CD4-positive, alpha-beta T cell treated with Interleukin-17A for 4 hours (primary cell): ENCODE results near the gene XRN2.
"Not testable (repeated sequence)": the region's sequence is repeated elsewhere in the genome, so short reads cannot be mapped to it uniquely, and the experiment has no call there.

Source experiments
- DNase-seq: peaks from one replicate; pipeline ENCODE4 v3.0.0-alpha.2; 2020; ENCODE audit warnings: mixed read lengths

XRN2 gene

DNA sequence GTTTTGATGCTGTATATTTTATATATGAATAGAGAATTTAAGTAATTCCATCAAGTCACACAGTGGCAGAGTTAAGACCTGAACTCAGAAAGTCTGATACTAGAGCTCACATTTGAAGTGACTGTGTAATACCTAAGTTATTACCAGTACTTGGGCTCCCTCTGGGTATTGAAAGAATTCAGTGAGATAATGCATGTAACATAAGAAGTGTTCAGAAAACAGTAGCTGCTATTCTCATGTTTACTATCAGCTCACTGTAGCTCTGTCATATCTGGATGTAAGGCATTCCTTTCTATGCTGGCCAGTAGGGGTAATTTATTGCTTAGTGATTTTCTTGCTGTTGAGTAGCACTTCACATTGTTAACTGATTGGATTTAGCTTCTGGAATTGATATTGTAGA lies 49.6 kb downstream of the XRN2 start:
- no peak for DNase-seq

DNA sequence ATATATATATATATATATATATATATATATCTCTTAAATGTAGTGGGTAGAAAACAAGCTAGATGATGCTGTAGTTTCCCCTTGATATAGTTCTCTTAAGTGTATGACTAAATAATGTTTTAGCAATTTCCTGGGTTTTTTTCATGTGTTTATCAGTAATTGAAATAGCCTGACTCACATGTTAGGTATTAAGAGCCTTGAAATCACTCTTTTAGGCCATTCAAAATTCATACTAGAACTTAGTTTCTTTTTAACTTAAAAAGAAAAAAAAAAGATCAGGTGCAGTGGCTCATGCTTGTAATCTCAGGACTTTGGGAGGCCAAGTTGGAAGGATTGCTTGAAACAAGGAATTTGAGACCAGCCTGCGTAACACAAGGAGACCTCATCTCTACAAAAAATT lies 50.1 kb downstream of the XRN2 start:
- no peak for DNase-seq

DNA sequence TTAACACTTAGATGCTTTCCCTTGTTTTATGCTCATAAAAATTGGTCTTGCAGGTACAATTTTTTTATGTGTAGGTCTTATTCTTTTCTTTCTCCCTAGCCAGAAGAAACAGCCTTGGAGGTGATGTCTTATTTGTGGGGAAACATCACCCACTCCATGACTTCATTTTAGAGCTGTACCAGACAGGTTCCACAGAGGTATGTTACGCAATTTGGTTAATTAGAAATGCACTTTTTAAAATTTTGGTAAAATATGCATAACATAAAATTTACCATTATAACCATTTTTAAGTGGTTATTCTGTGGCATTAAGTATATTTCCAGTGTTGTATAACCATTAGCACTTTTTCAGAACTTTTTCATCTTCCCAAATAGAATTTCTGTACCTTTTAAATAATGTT lies 52.9 kb downstream of the XRN2 start:
- DNase-seq, result no peak

DNA sequence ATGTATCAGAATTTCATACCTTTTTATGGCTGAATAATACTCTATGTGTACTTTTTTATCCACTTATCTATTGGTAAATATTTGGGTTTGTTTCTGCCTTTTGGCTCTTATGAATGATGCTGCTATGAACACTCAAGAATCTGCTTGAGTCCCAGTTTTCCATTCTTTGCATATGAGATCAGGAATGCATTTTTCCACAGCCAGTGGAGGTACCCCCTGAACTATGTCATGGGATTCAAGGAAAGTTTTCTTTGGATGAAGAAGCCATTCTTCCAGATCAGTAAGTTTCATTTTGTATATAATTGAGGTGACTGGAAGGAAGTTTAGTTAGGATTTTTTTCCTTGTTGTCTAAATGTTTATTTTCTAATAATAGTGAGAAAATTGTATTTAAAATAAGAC lies 53.3 kb downstream of the XRN2 start:
- DNase-seq, result no peak

DNA sequence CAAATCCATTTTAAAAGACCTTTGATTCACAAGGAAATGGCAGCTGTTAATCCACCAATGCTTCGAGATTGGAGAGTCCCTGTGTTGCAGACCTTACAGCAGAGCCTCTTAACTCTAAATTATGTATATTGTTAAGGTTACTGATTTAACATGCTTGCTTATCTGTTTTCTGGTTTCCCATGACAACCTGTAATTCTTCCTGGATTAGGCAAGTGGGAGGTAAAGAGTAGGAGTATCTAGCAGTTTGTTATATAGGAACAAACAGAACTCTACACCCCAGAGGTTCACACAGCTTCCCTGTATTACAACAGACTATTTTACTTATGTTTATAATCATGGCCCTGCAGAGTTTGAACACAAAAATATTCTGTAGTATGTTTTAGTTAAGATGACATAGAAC lies 54.7 kb downstream of the XRN2 start:
- DNase-seq, result no peak

DNA sequence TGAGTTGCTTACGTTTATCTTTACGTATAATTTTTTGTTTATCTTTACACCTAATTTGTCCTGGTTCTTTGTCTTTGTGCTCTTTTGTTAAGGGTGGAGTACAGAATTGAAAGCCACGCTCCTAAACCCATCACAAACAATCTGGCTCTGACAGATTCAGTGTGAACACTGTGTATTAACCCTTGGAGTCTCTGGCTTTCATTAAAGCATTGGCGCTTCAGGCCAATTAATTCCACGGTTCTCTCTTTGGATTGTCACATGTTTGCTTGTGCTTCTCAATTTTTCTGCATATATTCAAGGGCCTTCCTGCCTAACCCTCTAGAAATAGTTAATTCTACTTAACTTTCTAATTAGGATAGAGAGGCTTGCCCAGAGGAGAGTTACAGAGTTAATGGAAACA lies 55.6 kb downstream of the XRN2 start:
- no peak for DNase-seq

DNA sequence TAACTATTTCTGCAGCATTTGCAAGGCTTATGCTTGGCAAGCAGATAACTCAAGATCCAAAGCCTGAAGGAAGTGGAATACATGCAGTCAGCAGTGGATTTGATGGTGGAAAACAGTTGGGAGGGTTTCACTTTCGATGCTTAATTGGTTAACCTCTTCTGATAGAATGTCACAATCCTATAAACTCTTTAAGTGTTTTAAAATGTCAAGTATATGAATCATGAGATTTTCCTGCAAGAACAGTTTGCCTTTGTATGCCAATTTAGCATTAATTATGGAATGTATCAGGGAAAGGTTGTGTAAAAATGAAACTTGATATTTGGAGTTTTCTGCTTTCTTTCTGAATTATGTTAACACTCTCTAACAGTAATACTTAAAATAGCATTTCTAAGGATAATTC lies 57.6 kb downstream of the XRN2 start:
- no peak for DNase-seq

DNA sequence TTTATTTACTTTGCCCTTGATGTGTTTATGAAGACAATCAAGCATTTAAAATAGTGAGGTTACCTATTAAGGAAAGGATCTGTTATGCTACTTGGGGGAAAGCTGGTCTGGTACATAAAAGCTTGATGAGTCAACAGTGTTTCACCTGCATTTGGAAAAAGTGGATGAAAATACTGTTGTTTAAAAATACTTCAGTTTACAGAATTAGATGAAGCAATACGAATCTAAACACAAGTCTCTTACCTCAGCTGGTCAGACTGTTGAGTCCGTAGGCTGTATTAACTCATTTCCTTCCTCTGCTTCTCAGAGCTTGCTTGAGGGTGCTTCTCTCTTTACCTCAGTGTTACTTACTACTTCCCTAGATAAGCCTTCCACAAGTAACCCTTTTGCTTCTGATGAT lies 58.1 kb downstream of the XRN2 start:
- DNase-seq, result no peak

DNA sequence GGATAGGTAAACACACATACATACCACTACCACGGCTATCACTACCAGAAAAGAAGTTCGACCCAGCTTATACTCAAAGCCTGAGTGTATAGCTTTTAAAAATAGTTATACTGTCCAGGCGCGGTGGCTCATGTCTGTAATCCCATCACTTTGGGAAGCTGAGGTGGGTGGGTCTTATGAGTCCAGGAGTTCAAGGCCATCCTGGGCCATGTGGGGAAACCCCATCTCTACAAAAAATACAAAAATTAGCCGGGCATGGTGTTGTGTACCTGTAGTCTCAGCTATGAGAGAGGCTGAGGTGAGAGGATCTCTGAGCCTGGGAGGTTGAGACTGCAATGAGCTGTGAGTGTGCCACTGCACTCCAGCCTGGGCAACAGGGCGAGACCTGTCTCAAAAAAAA lies 61.3 kb downstream of the XRN2 start:
- no peak for DNase-seq

DNA sequence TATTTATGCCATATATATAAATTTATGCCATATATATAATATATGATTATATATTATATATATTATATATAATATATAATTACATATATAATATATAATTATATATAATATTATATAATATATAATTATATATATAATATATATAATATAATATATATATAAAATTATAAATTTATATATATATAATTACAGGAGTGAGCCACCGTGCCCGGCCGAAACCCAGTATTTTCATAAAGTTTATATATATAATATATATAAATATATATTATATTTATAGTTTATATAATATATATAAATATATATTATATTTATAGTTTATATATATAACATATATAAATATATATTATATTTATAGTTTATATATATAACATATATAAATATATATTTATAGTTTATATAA lies 62.6 kb downstream of the XRN2 start:
- DNase-seq, result no peak

DNA sequence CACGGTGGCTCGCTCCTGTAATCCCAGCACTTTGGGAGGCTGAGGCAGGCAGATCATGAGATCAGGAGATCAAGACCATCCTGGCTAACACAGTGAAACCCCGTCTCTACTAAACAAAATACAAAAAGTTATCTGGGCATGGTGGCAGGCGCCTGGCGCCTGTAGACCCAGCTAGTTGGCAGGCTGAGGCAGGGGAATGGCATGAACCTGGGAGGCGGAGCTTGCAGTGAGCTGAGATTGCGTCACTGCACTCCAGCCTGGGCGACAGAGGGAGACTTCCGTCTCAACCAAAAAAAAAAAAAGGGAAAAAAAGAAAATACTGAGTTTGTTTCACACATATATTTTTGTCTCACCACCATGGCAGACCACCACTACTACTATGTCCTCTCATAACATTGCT lies 63.1 kb downstream of the XRN2 start:
- not testable (repeated sequence) for DNase-seq

DNA sequence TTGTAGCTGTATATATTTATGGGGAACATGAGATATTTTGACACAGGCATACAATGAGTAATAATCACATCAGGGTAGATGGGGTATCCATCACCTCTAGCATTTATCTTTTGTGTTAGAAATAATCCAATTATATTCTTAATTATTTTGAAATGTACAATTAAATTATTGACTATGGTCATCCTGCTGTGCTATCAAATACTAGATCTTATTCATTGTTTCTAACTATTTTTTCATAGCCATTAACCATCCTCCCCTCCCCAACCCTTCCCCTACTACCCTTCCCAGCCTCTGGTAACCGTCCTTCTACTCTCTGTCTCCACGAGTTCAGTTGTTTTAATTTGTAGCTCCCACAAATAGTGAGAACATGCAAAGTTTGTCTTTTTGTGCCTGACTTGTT lies 65.7 kb downstream of the XRN2 start:
- no peak for DNase-seq

DNA sequence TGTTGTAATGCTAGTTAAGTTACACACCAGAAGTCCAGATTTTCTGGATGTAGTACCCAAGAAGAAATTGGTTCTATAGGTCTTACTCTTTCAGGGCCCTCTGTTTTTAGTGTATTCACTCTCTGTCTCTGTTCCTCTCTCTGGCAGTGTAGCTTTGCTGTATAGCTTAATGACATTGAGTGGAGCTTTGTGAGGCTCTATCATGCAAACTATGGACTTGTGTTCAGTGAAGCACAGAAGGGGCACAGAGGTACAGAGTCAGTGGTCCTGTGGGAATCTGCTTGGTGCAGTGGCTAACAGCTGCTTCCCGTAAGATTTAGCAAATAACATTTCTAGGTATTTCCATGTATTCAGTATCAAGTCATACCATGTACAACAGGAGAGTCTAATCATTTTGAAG lies 68.1 kb downstream of the XRN2 start:
- DNase-seq, result no peak

DNA sequence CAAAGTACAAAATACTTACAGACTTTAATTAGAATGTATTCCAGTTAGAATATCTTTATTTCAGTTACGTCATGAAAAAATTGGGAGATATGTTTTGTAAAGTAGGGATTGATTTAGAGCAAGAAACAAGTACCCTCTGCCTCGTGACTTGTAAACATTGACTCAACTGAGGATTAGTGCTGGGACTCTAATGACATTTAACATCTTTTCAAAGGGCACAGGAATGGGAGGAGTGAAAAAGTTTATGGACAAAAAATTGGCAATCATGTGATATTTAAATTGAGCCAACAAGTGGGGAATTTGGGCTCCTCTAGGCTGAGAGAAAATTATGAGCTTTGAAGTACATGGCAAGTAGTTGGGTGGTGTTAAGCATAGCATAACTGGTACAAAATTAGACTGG lies 68.9 kb downstream of the XRN2 start:
- no peak for DNase-seq

DNA sequence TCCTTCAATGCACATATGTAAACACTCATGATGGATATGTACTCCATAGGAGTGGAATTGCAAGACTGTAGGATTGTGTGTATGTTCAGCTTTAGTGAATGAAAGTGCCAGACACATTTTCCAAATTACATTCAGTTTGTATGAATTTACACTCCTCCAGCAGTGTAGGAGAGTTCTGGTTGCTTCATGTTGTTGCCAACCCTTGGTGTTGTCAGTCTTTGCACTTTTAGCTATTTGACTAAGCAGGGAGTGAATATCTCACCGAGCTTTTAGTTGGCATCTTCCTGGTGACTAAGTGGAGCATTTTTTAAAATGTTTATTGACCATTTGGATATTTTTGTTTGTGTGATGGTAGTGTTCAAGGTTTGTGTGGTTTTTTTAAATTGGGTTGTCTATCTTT lies 70.3 kb downstream of the XRN2 start:
- no peak for DNase-seq

DNA sequence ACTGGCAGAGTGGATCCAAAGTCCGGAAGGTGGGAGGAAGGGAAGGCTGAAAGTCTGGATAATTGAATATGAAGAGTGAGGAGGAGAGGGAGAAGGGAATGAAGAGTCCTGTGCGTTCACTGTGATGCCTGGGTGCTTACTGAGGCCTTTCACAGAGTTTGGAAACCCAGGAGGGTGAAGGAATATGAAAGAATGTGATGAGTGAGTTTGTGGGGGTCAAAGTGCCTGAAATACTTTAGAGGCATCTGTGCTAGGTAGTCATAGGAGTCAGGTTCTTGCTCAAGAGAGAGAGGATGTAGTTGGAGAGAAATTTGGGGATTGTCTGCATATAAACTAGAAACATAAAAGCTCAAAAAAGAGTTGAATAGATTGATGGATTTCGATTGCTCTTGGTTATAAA lies 73.5 kb downstream of the XRN2 start:
- DNase-seq, result no peak

DNA sequence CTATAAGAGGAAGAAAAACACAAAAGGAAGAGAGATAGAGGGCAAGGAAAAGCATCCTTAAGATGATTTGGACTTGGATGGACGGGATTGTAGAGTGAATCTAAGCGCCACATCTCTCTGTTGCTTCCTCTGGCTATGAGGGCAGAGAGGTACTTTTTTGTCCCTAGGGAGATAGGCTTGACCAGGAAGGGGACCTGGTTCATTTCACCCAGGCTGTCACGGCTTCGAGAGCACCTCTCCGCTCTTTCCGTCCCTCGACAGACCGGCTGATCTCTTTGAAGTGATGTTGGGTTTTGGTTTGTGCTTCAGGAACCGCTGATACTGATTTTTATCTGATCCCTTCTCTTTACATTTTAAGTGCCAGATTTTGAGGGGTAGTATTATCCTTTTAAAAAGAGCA lies 74.6 kb downstream of the XRN2 start:
- no peak for DNase-seq

DNA sequence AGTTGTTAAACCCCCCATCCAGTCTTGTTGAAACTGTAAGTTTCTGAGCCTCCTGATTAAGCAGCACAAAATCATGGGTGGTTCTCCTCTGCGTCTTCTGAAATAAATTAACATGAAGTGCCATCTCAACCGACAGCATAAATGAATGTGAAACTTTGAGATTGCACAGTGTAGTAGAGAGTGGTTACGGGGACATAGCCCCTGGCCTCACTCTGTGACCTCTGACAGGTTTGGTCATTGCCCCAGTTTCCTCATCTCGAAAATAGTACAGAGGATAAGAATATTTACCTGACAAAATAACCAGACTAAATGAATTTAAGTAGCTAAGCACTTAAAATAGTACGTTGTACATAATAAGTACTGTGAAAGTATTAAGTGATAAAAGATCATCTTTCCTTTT lies 75.1 kb downstream of the XRN2 start:
- no peak for DNase-seq

DNA sequence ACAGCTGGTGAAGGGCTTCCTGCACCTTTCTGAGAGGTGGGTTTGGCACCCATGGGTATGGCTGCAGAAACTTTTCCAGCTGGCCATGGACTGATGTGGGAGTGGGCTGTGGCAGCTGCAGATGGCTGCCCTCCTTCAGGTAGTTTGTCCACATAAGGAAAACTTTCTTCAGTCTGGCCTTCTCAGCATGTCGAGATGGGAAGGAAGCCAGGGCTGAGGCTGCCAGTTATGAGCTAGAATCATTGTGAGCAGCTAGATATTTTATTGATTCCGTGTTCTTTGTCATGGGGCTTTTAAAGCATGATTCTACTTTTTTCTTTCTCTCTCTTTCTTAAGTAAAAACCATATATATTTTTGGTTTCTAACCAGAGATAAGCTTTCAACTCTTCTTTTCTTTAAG lies 77.6 kb downstream of the XRN2 start:
- DNase-seq, result no peak

DNA sequence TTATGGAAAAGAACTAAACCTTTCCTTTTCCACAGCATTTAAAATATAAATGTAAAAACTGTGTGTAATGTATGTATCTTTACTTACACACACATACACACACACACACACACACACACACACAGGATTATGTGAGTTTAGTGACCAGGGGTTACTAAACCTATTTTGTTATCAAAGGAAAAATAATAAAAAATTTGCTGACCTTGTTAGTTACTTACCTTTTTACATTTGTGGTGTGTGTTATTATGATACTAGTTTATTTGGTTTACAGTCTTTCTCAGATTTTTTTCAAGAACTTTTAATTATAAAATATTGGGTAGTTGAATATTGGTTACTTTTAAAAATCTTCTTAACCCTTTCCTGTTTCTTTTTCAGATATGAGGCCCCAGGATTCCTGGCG lies 78.5 kb downstream of the XRN2 start:
- no peak for DNase-seq

DNA sequence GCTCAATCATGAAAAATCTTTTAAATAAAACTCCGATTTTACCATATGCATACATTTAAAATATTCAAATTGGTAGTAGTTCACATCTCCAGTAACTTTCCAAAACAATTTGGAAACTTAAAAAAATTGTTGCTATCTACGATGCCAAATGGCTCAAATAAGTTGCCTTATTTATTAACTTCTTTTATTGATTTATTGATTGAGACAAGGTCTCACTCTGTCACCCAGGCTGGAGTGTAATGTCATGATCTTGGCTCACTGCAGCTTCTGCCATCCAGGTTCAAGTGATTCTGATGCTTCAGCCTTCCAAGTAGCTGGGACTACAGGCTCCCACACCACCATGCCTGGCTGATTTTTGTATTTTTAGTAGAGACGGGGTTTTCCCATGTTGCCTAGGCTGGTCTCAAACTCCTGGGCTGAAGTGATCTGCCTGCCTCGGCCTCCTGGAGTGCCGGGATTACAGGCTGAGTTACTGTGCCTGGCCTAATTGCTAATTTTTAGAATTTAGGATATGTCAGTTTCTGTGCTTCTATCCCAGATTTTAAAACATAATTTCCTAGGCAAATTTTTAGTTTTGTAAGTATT lies 81.3 kb downstream of the XRN2 start:
- no peak for DNase-seq

DNA sequence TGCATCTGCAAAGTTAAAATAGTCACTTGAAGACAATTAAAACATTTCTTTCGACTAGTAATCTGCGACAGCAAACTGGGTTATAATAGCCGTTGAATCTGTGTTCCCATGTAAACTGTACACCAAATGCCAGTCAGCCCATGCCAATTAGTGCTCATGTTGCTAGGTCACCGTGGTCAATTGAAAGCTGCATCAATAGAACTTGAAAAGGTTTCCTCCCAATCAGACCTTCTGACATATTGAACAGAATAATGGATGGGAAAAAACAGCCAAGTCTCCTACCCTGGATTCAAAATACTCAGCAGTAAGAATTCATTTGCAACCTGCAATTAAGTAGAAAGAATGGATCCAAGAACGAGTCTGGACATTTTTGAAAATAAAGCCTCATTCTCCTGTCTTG lies 83.0 kb downstream of the XRN2 start:
- no peak for DNase-seq

DNA sequence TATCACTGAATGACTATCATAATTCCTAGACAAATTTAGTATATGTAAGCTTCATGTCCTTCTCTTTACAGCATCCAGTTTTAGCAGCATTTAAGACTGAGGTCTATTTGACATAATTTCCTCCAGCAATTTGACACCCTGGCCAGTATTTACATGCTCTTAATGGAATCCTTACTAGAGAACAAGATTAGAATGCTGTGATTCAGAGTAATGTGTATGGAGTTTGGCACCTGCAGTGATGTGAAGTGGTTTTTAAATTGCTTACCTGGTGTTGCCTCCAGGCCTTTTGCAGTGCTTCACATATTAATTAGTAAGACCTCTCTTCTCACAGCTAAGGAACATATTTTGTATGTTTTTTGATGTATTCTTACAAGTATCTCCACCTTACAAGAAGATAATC lies 84.4 kb downstream of the XRN2 start:
- no peak for DNase-seq

DNA sequence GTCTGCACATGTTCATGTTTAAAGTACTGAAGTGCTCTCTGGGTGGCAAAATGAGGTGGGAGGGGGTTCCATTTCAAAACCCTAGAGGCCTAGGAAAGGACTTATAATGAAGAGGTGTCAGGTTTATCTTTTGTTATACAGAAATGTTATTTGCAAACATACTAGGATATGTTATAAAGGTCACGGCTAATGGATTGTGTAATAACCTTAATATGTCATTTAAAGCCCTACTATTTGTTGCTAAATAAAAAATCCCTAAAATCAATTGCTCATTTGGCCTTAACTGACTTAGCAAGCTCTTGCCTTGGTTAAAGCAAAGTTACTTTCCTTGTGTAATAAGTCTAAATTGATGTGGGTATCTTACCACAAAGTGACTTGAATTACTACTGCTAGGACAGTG lies 85.4 kb downstream of the XRN2 start:
- DNase-seq, result no peak

DNA sequence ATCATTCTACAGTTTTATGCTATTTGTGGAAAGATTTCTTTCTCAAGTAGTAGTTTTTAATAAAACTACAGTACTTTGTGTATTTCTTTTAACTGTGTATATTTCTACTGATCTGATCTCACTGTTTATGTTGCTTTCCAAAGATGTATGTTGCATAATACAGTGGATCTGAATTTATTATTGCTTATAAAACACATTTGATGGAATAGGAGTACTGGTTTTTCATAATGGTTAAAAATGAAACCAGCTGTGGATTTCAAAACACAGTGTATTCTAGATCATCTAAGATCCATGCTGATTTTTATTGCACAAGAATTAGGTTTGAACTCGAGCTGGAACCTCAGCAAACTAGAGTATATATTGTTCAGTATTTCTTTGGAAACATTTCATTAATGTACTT lies 86.2 kb downstream of the XRN2 start:
- DNase-seq, result no peak

DNA sequence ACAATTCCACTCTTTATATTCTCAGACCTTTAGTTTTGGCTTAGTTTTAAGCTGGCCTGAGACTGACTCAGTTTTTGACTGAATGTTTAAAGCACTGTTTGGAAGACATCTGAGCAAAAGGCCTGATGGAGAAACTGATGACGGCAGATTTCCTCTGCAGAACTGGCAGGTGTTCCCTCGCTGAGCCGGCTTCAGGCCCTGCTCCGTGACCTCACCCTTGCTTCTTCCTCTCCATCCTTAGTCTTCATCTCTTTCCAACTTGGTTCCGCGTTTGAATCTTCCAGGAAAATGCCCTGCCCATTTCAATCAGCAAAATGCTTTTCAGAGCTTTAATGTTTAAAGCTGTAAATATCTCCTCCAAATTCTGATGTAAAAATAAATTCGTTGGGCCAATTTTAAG lies 87.6 kb downstream of the XRN2 start:
- DNase-seq, result no peak
